HG02840 (cell line): ENCODE measurements around the gene MATN3.

Source experiments
- ATAC-seq: cut with Tn5 transposase; IDR thresholded peaks from one replicate; pipeline ENCODE4 v1.9.1; 2021; ENCODE audit warnings: mild to moderate bottlenecking, moderate library complexity, moderate number of reproducible peaks; ENCODE audit not compliant: unreplicated experiment, low FRiP score

MATN3 gene

DNA sequence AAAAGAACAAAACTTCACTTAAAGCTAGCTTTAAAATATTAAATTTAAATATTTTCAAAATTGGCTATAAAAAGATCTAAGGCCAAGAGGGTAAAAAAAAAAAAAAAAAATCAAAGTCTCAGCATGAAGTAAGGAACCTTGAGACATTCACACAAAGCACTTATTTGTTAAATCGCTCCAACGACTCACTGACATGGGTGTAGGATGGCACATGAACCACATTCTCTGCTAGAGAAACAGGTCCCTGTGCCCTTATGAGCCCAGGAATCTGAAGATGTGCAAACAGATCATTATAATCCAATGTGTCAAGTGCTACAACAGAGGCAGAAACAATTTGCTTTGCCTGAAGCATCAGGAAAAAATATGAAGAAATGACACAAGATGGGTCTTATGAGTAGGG is 25.2 kb upstream of the MATN3 start:
- ATAC-seq, result no peak

DNA sequence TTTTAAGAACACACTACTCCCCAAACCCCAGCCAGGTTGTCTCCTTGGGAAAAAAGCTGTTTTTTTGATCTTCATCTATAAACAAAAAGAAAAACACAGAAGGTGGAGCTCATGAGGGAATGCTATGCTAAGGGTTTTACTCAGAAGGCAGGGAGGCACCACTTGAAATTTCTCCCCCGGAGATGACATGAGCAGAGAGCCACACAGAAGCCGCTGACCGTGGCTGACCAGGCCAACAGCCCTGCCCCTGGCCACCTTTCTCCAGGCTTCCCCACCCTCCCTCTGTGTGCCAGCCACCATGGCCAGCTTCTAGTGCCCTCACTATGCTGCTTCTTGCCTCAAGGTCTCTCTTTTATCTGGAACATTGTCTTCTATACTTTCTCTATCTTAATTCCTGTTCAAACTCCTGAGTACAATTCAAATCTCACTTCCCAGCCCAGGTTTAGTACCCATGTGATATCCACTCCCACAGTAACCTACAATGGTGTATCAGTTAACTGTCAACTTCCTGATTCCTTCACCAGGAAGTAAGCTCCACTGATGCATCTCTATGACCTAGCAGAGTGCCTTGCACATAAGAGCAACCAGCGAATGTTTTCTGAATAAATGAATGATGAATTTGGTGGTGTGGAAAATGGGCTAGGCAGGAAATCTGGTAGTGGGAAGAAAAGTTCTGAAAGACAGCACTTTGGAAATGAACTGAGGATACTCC is 23.6 kb upstream of the MATN3 start:
- ATAC-seq, result no peak

DNA sequence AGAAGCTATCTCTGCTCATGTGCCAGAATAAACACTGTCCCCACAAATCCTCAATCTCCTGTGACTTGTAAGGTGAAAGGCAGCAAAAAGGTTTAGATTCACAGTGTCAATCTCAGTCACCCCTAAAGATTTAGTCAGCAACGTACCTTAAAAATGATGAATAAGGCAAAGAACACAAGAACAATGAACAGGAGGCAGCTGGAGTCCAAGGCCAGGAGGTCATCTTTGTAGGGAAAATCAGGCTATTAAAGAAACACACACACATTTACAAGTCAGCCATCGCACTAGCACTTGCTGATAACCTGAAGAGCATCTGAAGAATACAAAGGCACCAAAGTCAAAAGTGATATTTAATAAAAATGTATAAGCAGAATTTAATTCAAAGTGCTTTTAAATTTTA is 22.4 kb upstream of the MATN3 start:
- no peak for ATAC-seq

DNA sequence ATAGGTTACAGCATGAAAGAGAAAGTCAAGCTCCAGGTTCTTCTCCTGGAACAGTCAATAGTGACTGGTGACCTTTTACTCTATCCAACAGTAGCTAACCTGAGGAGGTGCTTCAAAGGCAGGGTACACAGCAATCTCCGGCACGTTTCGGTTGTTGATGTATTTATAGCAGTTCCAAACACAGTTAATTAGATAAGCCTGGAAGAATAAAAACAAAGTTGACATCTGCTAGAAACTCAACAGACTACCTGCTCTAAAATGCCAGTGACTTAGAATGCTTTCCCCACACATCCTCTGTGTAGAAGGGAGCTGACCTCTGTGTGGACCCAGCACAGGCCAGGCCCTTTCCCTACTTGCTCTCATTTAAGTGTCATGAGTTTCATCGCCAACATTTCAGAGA is 21.8 kb upstream of the MATN3 start:
- ATAC-seq, result no peak

DNA sequence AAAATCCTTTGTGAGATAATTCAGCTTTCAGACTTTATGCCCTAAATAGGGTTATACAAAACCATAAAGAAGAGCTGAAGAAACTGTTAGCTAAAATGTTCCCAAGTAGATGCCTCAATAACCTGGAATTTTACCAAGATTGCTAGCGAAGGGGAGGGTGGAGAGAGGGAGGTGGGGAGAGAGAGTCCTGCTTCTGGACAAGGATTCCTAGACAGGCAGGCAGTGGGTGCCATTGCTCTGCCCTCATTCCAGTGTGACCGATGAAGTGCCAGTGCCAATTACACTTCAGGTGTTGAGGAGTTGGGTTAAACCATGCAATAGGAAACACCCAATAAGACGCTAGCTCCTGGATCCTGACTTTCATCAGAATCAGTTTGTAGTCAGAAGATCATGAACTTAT is 20.9 kb upstream of the MATN3 start:
- ATAC-seq, result no peak

DNA sequence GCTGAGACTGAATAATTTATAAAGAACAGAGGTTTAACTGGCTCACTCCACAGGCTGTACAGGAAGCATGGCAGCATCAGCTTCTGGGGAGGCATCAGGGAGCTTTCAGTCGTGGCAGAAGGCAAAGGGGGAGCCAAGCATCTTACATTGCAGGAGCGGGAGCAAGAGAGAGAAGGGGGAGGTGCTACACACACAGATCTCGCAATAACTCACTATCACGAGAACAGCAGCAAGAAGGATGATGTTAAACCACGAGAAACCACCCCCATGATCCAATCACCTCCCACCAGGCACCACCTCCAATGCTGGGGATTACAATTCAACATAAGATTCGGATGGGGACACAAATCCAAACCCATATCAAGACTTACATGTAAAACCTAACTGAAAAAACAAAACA is 17.8 kb upstream of the MATN3 start:
- no peak for ATAC-seq

DNA sequence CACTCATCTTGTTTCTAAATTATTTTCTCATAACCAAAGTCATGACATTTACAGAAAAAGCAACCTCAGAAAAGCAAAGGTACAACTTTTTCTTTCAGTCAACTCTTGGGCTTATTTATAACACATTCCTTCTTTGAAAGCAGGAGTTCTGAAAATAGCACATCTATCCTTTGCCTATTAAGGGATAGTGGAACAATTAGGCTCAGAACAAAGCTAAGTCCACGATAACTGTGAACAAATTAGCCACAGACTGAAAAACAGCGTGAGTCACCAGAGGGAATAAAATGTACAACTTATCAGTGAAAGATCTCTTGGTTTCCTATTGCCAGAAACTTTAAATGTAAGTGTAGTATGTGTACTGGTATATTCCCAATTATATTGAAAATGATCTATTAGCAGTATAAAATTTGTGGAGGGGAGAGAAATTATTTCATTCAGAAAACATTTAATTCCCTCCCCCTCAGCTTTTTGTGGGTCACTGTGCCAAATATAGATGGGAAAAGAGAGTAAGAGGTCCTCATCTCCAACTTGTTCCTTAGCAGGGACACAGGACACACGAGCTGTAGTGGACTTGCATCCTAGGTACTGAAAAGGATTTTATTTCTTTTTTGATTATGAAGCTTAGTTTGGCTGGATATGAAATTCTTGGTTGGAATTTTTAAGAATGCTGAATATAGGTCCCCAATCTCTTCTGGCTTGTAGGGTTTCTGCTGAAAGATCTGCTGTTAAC is 15.4 kb upstream of the MATN3 start:
- no peak for ATAC-seq

DNA sequence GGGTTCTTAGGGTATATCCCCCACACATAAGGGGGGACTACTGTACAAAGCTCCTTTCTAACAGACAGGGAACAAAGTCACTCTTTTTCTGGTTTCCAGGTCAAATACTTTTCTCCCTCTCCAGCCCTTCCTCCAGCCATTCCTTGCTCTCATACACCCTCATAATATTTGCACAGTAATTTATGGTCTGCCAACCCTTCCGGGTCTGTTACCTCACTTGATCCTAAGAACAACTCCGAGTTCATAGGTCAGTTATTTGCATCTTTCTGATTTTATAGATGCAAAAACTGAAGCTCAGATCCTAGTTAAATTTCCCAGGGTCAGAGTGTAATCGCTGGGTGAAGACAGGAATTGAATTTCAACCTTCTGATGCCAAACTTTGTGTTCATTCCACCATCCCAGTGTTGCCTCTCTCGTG is 14.8 kb upstream of the MATN3 start:
- no peak for ATAC-seq

DNA sequence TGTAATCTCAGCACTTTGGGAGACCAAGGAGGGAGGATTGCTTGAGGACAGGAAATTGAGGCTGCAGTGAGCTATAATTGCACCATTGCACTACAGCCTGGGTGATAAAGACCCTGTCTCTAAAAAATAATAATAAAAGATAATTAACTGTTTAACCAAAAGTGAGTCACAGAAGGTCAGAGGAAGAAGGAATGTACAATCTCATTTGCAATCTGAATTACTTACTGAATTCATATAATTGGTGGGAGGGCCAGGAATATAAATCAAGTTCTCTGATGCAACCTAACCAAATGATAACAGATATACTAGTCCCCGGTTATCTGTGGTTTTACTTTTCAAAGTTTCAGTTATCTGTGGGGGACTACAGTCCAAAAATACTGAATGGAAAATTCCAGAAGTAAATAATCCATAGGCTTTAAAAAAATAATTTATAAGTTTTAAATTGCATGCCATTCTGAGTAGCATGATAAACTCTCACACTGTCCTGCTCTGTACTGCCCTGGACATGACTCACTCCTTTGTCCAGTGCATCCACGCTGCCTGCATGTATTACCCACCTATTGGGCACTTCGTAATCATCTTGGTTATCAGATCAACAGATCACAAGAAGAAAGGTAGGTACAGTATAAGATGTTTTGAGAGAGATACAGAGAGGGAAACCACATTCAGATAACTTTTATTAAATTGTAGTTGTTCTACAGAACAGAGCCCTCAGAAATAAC is 12.8 kb upstream of the MATN3 start:
- no peak for ATAC-seq

DNA sequence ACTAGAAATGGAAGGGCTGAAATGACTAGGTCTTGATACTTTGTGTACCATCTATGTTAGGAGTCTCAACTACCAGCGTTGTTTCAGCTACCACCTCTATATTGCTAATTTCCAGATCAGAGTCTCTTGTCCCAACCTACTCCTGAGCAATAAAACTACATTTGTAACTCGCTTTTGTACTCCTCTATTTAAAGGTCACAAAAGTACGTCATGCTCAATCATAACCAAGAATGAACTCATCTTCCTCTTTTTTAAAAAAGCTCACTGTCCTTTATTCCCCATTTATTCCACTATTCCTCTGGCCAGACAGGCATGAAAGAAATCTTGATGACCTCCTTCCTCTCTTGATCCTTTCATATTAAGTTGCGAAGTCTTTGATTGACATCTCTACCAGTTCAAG is 11.2 kb upstream of the MATN3 start:
- no peak for ATAC-seq

DNA sequence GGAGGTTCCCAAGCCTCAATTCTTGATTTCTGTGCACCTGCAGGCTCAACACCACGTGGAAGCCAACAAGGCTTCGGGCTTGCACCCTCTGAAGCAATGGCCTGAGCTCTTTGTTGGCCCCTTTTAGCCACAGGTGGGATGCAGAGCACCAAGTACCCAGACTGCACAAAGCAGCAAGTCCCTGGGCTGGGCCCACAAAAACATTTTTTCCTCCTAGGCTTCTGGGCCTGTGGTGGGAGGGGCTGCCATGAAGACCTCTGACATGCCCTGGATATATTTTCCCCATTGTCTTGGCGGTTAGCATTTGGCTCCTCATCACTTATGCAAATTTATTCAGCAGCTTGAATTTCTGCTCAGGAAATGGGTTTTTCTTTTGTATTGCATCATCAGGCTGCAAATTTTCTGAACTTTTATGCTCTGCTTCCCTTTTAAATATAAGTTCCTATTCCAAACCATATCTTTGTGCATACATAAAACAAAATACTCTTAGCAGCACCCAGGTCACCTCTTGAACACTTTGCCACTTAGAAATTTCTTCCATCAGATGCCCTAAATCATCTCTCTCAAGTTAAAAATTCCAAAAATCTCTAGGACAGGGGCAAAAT is 9.0 kb upstream of the MATN3 start:
- ATAC-seq, result no peak

DNA sequence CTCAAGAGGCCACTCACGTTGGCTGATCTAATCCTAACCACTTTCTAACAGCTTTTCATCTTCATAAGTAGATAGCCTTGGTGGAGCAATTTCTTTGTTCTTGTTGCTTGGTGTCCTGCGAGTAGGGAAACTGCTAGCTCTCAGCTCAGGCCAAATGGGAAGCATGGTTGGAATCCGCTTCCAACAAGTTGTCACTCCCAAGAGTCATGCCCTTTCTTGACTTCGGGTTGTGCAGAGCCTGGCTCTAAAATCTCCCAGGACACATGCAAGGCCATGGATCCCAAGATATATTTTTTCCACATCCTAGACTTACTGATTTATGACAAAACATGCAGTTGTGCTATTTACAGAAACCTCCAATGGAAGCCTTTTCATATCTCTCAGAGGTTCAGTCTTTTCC is 7.3 kb upstream of the MATN3 start:
- ATAC-seq, result no peak

DNA sequence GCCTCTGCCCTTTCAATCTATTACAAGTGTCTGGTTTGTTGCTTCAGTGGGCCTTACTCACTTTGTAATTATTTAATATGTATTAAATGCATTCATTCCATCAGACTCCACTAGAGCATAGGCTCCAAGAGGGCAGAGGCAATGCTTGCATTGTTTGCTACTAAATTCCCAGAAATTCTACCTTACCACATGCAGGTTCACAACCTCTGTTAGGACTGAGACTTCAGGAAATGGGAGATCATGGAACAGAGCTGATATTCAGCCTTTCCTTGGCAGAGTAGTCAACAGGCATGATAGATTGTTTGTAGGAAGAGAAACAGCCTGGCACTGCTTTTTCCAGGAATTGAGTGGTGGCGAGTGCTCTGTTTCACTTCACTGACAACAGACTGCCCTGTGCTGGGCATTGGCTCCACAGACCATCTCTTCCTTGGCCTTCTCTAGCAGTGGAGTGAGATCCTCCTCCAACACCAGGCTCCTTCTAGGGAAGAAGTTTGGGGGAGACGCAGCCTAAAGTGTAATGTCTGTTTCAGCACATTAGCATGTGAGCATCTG is 6.2 kb upstream of the MATN3 start:
- no peak for ATAC-seq

DNA sequence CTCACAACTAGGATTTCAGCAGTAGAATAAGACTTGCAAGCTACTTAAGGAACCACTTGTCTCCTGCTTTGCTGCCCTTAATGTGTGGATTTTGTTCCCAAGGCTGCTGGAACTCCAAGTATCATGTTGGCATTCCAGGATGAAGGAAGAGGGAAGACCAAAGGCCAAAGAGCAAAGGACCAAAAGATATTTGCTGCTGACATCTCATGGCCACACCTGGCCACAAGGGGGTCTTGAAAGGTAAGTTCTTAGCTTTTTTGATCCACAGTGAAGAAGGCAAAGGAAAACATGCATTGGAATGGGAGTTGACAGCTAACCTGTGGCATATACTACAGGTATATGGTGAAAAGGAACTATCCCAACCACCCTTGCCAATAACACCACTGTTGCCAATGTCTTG is 3.9 kb upstream of the MATN3 start:
- ATAC-seq, result no peak

DNA sequence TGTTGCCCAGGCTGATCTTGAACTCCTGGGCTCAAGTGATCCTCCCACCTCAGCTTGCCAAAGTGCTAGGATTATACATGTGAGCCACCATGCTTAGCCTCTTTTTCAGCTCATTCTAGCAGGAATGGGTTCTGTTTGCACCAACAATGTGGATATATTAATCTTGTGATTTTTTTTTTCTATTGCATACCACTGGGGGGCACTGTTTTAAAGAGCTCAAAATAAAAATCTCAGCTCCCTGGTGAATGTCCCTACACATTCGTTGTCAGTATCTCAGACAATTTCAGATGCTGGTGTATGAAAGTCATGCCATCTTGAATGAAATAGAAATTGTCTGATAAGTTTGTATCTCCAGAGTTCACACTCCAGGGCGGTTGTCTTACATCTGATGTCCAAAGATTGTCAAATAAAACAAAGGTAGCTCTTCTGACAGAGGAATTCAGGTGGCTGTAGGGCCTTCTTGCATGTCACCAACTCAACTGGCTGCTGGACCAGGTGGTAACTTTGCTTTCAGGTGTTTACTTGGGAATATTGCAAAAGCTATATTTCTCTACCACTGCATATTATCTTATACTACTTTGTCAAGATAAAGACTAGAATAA is 3.1 kb upstream of the MATN3 start:
- no peak for ATAC-seq

DNA sequence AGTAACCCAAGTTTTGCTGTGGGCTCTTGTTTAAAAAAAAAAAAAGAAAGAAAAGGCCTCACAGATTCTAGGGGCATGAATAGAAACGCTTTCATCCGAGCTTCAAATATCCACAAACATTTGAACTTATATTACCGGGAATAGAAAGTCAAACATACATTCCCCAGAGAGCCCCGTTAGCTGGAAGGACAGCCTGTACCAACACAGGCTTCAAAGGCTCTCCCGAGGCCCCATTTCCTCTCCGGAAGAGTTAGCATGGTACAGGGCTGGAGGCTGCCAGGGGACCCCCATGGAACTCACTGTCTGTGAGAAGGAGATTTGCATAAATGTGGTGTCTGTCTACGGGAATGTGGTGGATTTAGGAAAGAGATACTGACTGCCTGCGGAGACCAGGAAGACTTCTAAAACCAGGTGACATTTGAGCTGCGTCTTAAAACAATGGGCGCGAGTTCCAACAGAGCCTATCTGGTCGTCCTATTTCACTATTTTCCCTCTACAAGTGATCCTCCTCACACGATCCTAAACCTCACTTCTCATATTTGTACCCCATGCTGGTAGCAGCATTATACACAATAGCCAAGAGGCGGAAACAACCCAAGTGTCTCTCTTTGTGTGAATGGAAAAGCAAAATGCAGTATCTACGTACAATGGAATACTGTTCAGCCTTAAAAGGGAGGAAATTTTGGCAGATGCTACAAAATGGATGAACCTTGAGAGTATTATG is 820 bp upstream of the MATN3 start:
- ATAC-seq, result no peak

DNA sequence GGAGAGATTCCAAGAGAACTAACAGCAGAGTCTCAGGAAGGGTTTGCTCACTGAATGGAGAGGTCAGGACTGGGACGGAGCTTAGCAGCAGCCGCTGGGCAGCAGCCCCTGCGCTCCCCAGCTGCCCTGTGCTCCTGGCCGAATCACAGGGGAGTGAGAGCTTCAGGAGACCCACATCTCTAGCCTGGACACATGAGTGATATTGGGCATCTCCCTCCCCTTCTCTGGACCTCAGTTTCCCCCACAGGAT is 511 bp downstream of the MATN3 start:
- ATAC-seq, result no peak

DNA sequence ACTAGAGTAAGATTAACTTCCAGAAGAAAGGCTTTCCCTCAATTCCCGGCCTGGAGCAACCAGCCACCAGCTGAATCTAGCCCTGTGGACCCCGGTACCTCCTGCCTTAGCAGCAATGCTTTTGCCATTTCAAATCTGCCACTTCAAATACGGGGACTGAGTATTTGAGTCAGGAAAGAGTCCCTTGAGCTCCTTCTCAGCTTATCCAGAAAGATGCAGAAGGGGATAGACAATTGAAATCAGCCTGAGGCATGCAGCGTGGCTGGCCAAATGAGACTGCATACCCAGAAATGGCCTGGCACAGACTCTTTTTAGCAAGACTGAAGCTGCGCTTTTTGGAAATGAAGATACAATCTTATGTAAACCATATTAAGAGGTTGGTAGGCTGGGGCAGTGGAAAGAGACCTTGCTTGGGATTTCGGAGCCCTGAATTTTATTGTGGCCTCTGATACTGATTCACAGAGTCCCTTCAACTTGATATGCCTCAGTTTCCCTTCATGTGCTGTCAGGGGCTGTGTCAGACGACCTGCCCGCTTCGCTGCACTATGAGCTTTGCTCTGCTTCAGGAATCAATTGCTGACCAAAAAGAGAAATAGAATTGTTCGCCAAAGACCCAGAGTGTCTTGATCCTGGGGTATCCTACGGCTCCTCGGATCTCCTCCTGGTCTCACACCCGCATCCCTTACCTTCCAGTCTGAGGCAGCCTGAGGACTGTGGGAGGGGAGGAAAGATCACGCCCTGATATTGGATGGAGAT is 1.0 kb downstream of the MATN3 start:
- no peak for ATAC-seq

DNA sequence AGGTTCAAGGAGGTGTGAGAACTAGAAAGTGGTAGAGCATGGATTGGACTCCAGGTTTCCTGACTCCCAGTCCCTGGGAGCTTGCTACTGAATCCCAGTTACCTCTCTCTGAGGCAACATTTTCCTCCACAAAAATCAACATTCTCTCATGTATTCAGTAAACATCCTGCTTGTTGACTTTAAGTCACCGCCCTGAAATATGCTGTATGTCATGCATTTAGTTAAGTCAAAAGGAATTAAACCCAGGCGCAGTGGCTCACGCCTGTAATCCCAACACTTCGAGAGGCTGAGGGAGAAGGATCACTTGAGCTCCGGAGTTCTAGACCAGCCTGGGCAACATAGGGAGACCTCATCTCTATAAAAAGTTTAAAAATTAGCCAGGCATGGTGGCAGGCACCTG is 3.8 kb downstream of the MATN3 start:
- ATAC-seq, result no peak
